Endothelial cell of hepatic sinusoid (primary cell): Measurements from ENCODE around the gene CDRT15L2.
"Not testable (repeated sequence)": the region's sequence is repeated elsewhere in the genome, so short reads cannot be mapped to it uniquely, and the experiment has no call there.

Source experiments
- in situ Hi-C: cut with HindIII; loops from 2 replicates; pipeline ENCODE4 v1.10.0; 2017; ENCODE audit warnings: low sequenced_read_pairs

The CDRT15L2 gene

DNA sequence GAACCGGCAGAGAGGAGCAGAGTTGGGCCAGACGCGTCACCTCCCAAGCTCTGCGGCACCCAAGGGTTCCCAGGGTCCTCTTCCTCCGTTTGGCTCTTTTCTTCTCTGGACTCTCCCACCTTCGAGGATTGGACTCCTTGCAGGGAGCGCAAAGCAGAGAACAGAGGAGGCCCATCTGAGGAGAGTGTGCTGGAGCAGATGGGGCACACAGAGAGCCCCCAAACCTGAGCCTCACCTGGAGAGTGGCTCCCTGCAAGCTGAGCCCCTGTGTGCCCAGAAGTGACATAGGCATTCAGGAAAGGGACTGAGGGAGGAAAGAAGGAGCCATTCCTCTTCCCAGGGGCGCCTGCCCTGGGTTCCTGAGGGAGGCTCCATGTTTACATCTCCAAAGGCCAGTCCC lies 6.3 kb upstream of the CDRT15L2 start:
- in situ Hi-C loops: not testable (repeated sequence)

DNA sequence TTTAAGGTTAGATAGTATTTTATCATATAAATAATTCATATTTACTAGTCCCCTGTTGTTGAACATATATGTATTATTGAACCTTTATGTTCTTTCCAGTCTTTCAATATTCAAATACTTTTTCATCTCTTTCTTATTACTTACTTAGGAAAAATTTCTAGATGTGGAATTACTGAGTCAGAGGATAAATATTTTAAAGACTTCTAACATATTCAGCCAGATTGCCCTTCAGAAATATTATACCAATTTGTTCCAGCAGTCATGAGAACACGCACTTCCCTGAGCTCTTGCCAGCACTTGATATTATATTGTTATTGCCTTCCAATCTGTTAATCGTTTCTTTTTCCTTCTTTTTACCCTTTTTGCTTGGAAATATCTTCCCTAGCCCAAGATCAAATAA lies 4.5 kb upstream of the CDRT15L2 start:
- in situ Hi-C loops: not testable (repeated sequence)

DNA sequence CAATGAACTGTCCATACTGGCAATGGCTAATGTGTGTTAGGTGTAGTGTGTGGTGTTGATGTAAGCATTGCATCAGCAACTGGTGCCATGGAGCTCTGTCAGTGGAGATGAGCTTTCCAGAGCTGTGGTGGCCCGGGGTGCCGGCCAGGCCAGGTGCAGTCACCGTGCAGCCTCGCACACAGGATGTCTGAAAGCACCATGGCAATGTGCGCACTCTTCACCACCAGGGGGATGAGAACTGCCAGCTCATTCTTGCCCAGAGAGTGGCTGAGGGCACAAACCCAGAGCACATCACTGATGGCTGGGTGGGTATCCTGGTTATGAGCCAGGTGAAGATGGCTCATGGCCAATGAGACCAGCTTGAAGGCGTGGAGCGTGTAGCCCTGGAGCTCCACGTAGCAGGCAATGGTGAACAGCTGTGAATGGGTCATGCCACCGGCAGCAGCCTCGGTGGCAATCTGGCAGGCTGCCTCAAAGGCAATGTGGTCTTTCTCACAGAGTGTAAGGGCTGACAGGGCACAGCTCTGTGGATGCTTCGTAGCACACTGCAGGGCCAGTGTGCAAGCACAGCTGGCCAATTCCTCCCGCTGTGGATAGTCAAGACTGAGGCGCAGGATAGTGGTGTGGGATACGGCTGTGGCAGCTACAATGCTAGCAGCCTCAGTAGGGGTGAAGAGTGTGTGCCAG lies 4.5 kb downstream of the CDRT15L2 start:
- in situ Hi-C loops: not testable (repeated sequence)

DNA sequence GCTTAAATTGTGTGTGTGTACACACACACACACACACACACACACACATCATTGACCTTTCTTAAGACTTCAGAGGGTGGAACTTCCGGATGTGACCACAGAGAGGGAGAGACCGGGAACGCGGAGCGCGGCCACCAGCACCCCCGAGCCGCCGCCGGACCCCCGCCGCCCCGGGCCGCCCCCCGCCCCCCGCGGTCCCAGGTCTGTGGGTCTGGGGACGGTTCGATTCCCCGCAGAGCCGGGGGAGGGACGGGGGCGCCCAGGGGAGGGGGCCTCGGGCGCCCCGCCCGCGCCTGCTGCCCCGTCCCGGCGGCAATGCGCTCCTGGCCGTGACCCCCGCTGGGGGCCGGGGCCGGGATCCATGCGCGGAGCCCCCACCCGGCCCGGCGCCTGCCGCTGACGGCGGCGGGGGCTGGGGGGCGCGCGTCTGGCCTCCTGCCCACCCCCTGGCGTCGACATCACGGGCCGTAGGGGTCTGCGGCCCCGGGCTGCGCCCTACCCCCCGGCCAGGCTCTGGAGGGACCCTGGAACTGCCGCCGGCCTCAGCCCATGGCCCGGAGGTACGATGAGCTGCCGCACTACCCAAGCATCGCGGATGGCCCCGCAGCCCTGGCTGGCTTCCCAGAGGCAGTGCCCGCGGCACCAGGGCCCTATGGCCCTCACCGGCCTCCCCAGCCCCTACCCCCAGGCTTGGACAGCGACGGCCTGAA lies 9.4 kb downstream of the CDRT15L2 start:
- in situ Hi-C loops: not testable (repeated sequence)

DNA sequence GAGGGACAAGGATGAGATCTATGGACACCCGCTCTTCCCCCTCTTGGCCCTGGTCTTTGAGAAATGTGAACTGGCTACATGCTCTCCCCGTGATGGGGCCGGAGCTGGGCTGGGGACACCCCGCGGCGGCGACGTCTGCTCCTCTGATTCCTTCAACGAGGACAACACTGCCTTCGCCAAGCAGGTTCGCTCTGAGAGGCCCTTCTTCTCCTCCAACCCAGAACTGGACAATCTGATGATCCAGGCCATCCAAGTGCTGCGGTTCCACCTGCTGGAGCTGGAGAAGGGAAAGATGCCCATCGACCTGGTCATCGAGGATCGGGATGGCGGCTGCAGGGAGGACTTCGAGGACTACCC lies 9.9 kb downstream of the CDRT15L2 start:
- in situ Hi-C loops: not testable (repeated sequence)

DNA sequence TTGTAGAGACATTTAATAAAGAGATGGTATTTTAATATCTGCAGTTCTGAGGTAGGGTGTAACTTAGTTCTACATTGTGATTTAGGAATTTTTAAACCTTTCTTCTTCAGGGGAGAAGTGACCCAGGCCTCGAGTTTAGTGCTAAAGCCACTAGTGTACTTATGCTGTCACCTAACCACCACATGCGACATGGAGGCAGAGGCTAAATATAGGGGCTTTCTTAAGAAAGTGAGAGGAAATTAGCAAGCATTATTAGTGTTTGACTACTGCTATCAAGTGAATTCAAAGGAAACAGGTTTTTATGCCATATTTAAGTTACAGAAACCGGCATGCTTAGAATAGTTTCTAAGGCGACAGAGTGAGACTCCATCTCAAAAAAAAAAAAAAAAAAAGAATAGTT lies 11.5 kb downstream of the CDRT15L2 start:
- in situ Hi-C loops: not testable (repeated sequence)

DNA sequence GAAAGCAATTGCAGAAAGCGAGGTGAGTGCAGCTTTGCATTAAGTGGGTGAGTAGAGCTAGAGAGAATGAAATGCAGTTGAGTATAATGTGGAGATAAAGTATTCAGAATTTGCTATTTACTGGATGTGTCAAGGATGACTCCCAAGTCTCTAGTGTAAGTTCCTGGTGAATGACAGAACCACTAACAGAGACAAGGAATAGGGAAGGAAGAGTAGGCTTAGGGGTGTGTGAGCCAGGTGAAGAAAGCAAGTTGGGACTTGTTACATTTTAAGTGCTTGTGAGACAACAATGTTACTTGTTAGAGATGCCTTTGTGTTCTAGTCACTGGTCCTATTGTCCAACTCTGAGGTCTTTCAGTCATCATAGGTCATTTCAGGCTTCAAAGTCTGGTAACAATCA lies 26.0 kb downstream of the CDRT15L2 start:
- in situ Hi-C loops: not testable (repeated sequence)

DNA sequence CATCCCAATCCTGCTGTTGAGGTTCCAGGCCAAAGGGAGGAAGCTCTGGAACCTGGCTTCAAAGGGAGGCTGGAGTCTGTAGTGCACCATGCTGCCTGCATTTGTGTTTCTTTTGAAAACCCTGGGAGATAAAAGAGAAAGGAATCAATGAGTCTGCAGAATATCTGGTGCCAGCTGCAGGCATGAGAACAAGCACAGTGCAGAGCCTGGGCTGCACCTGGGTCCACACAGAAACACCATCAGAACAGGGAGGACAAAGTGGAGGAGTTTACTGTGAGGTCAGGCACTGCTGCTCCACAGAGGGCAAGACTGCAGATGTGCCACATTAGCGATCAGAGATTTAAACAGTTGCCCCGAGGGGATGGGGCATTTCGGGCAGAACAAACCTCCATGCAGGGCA lies 30.0 kb downstream of the CDRT15L2 start:
- in situ Hi-C loops: not testable (repeated sequence)

DNA sequence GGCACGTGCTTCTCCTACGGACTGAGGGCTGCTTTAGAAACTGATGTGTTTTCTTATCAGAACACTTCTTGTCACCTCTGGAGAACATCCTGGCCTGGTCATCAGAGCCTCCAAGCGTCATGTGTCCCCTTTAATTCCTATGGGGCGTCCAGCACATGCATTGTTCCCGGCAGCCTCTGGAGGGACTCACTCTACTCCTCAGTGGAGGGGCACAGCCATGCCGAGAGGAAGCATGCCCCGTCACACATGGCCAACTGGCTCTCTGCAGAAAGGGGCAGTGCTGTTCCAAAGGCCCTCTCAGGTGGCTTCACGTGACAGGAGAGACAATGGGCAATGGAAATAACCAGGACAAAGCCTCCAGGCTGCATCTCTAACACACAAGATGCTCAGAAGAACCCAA lies 31.8 kb downstream of the CDRT15L2 start:
- in situ Hi-C loops: no loop called here

DNA sequence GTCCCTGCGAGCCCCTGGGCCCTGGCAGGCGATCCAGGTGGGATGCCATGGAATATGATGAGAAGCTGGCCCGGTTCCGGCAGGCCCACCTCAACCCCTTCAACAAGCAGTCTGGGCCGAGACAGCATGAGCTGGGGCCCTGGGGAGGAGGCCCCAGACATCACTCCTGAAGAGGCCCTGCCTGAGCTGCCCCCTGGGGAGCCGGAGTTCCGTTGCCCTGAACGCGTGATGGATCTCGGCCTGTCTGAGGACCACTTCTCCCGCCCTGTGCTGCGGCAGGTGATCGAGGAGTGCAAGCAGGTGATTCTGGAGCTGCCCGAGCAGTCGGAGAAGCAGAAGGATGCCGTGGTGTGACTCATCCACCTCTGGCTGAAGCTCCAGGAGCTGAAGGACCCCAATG lies 33.1 kb downstream of the CDRT15L2 start:
- in situ Hi-C loops: no loop called here

DNA sequence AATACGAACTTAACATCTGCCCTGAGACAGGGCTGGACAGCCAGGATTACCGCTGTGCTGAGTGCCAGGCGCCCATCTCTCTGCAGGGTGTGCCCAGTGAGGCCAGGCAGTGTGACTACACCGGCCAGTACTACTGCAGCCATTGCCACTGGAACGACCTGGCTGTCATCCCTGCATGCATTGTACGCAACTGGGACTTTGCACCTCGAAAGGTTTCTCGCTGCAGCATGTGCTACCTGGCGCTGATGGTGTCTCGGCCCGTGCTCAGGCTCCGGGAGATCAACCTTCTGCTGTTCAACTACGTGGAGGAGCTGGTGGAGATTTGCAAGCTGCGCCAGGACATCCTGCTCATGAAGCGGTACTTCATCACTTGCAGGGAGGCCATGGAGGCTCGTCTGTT lies 33.7 kb downstream of the CDRT15L2 start:
- in situ Hi-C loops: no loop called here

DNA sequence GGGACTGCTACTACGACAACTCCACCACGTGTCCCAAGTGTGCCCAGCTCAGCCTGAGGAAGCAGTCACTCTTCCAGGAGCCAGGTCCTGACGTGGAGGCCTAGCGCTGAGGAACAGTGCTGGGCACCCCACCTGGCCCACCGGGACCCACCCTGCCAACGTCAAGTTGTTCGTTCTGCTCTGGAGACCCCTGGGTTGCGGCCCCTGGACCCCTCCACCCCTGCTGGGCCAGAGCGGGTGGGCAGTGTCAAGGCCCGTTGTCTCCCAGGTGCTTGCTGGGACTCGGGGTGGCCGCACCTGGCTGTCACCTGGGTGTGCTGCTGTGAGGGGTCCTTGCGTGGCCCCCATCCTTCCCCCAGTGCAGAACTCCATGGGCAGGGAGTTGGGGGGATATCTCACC lies 34.4 kb downstream of the CDRT15L2 start:
- in situ Hi-C loops: no loop called here

DNA sequence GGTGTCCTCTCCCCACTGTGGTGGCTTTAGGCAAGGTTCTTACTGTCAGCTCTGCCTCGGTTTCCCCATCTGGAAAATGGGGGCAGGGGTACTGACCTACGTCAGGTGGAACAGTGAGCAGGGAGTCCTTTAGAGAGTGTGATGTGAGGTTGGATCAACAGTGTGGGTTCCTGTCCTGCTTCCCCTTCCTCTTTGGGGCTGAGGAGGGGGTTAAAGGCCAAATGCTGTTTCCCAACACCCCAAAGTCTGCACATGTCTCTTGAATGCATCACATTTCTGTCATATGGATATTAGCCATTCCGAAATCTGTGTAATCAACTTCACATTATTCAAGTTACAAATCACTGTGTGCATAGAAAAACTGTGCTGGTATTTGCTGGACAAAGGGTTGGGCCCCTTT lies 35.9 kb downstream of the CDRT15L2 start:
- in situ Hi-C loops: not testable (repeated sequence)
